HL-60 (cell line): Measurements from ENCODE around the gene ASPSCR1.

Experiments
- DNase-seq, 2 experiments: peaks; one replicate each; pipeline ENCODE4 v3.0.0-alpha.2; 2010 to 2020; ENCODE audit warnings: low read depth in 1 of 2, low spot score in 1 of 2
- H3K27ac ChIP-seq: fragments of 250-450 bp; sonication (Bioruptor Pico); replicated peaks from 2 replicates; pipeline ENCODE4 v1.5.1; 2020; ENCODE audit warnings: mild to moderate bottlenecking, moderate library complexity
- H3K27me3 ChIP-seq: fragments of 250-450 bp; sonication (Bioruptor Pico); 2 replicates; pipeline ENCODE4 v1.5.1; 2021; ENCODE audit warnings: mild to moderate bottlenecking, moderate library complexity; ENCODE audit not compliant: insufficient read depth, poor library complexity, severe bottlenecking
- H3K4me3 ChIP-seq: replicated peaks from 2 replicates; pipeline ENCODE4 v1.5.1; 2011; ENCODE audit warnings: mild to moderate bottlenecking, control low read depth, low read length; ENCODE audit not compliant: insufficient read depth
- CTCF ChIP-seq: IDR thresholded peaks from one replicate; pipeline ENCODE4 v1.5.1; 2011; ENCODE audit warnings: low read length, control low read depth, inconsistent platforms; ENCODE audit not compliant: insufficient read depth
- GABPA ChIP-seq: IDR thresholded peaks from 2 replicates; pipeline ENCODE4 v1.6.1; 2012; ENCODE audit warnings: low read depth
- POLR2AphosphoS5 ChIP-seq: IDR thresholded peaks from 2 replicates; pipeline ENCODE4 v1.6.1; 2012; ENCODE audit warnings: low read depth
- SPI1 ChIP-seq: IDR thresholded peaks from 2 replicates; pipeline ENCODE4 v1.6.1; 2012; ENCODE audit warnings: low read depth, mild to moderate bottlenecking, borderline replicate concordance
- TF ChIP-seq, protein P1 (sequence below): IDR thresholded peaks from 2 replicates; pipeline ENCODE4 v1.6.1; 2012; ENCODE audit warnings: low read depth; ENCODE audit not compliant: insufficient replicate concordance

Gene ASPSCR1

GRCh38 chr17:82034371-82035011 lies 57.1 kb downstream of the ASPSCR1 start:
- no peak for TF ChIP-seq SPI1
- no peak for TF ChIP-seq GABPA
- TF ChIP-seq, protein P1, sequence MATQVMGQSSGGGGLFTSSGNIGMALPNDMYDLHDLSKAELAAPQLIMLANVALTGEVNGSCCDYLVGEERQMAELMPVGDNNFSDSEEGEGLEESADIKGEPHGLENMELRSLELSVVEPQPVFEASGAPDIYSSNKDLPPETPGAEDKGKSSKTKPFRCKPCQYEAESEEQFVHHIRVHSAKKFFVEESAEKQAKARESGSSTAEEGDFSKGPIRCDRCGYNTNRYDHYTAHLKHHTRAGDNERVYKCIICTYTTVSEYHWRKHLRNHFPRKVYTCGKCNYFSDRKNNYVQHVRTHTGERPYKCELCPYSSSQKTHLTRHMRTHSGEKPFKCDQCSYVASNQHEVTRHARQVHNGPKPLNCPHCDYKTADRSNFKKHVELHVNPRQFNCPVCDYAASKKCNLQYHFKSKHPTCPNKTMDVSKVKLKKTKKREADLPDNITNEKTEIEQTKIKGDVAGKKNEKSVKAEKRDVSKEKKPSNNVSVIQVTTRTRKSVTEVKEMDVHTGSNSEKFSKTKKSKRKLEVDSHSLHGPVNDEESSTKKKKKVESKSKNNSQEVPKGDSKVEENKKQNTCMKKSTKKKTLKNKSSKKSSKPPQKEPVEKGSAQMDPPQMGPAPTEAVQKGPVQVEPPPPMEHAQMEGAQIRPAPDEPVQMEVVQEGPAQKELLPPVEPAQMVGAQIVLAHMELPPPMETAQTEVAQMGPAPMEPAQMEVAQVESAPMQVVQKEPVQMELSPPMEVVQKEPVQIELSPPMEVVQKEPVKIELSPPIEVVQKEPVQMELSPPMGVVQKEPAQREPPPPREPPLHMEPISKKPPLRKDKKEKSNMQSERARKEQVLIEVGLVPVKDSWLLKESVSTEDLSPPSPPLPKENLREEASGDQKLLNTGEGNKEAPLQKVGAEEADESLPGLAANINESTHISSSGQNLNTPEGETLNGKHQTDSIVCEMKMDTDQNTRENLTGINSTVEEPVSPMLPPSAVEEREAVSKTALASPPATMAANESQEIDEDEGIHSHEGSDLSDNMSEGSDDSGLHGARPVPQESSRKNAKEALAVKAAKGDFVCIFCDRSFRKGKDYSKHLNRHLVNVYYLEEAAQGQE: no peak
- peak; percentile 29; the same call in 1 of the 2 replicates for TF ChIP-seq POLR2AphosphoS5
- no peak for TF ChIP-seq CTCF
- Histone ChIP-seq H3K4me3 (no peak overlapping the region), H3K27ac (no peak overlapping the region), H3K27me3 (no peaks in the 10 kb centered on the region)
- DNase-seq: no peak

DNA sequence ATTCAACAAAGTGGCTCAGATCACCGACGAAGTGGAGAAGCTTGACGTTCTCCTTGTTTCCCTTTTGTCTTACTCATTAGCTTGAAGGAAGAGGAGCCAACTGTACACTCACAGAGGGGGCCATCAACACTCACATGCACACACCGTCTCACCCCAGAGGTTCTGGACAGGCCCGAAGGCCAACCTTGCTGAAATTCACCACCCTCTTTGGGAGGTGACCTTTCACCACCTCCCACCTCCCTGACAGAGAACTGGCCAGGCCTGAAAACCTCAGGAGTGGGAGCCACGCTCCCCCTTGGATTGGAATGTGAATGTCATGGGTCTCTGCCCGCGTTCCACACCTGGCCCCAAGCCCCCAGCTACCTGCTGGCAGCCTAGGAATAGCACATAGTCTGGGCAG lies 58.1 kb downstream of the ASPSCR1 start:
- DNase-seq: no peak

DNA sequence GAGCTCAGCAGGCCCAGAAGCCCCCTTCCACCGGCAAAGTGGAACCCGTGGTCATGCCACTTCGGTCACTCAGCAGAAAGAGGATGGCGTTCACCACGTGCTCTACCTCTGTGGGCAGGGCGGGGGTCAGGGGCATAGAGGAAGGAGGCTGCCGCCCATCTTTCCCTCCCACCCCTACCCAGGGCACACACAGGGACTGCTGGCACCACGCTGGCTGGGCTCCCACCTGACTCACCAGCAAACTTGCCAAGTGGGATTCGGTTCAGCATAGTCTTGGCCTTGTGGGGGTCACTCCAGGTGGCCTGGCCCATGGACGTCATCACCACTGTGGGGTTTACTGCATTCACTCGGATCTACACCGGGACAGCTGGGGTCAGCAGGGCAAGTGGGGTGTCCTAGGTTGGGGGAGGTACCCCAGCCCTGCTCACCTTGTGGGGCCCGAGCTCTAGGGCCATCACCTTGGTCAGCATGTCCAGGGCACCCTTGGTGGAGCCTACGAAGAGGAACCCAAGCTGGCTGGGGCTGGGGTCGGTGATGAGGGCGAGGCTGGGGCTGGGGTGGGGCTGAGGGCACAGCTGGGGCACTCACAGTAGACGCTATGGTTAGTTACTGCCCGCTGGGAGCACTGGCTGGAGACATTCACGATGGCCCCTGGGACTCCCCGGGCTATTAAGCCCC lies 58.7 kb downstream of the ASPSCR1 start:
- H3K4me3 ChIP-seq: peak overlapping the region; percentile 56
- no peak overlapping the region for H3K27ac ChIP-seq
- no peaks in the 10 kb centered on the region for H3K27me3 ChIP-seq
- TF ChIP-seq, protein P1: no peak
- no peak for TF ChIP-seq SPI1
- TF ChIP-seq GABPA: no peak
- TF ChIP-seq CTCF: no peak
- TF ChIP-seq POLR2AphosphoS5: no peak
- no peak for DNase-seq

More for the DNA sequence above, 58.1 kb downstream of the ASPSCR1 start:
- no peak overlapping the region for H3K4me3 ChIP-seq
- H3K27ac ChIP-seq: no peak overlapping the region
- no peak for TF ChIP-seq POLR2AphosphoS5
- TF ChIP-seq GABPA: no peak
- TF ChIP-seq, protein P1: no peak
- no peak for TF ChIP-seq CTCF
- no peak for TF ChIP-seq SPI1
- no peaks in the 10 kb centered on the region for H3K27me3 ChIP-seq
